HepG2 (cell line): ENCODE results near the gene CMTM1. TPM values are rescaled to one million over a fixed set of nuclear protein-coding genes. Genes with fewer than 3 reads are reported as not detected.

Experiments used
- ATAC-seq: fragments of 200-7000 bp; cut with Tn5 transposase; 3 replicates; pipeline ENCODE4 v1.9.1; 2020; ENCODE audit warnings: mild to moderate bottlenecking, moderate library complexity
- BruUV-seq: library from RNA; stranded (reverse); fragments of 400-500 nt; replicated peaks from 2 replicates; lab custom pipeline; 2021; lab: Mats Ljungman, UMichigan
- CTCF ChIA-PET: fragments of 300-600 bp; formaldehyde crosslinking; extraction: SDS; loops from one replicate; lab custom pipeline; 2021; ENCODE audit warnings: low total read pairs, inconsistent platforms, low intra/inter-chr PET ratio; lab: Yijun Ruan, JAX
- POLR2A ChIA-PET: fragments of 350-600 bp; sonication (Branson Sonifier 250); formaldehyde crosslinking; loops from one replicate; lab custom pipeline; 2020; ENCODE audit warnings: antibody characterized with exemption, inconsistent platforms; lab: Yijun Ruan, JAX
- DNase-seq: peaks from one replicate; pipeline ENCODE4 v3.0.0-alpha.2; 2015; ENCODE audit warnings: low spot score
- FAIRE-seq: peaks from 3 replicates; lab custom pipeline; 2011; peaks lifted over from hg19 to GRCh38; lab: Jason Lieb, UNC
- H2AFZ ChIP-seq: one replicate; pipeline ENCODE4 v1.6.1; 2011; ENCODE audit warnings: low read length, inconsistent platforms
- H3K27ac ChIP-seq: fragments of 300-600 bp; 3 replicates; pipeline ENCODE4 v1.8.0; 2011; ENCODE audit warnings: mixed run types, mild to moderate bottlenecking, mixed read lengths, low read length, inconsistent platforms; ENCODE audit not compliant: insufficient read depth; ENCODE audit errors: extremely low read length
- H3K27me3 ChIP-seq, 2 experiments: fragments of 200-600 bp in 1 of 2; 2 replicates in 1 of 2; 3 replicates in 1 of 2; pipeline versions ENCODE4 v1.6.0 to v1.8.0; 2011; ENCODE audit warnings: low read length in 2 of 2, mild to moderate bottlenecking in 2 of 2, moderate library complexity in 2 of 2, inconsistent platforms in 1 of 2; ENCODE audit not compliant: insufficient read depth in 2 of 2, control insufficient read depth in 1 of 2
- H3K36me3 ChIP-seq, 2 experiments: fragments of 200-600 bp in 1 of 2; replicated peaks in 1 of 2; 2 replicates in 1 of 2; 3 replicates in 1 of 2; pipeline versions ENCODE4 v1.5.1 to v1.8.0; 2011; ENCODE audit warnings: low read length in 2 of 2, inconsistent platforms in 1 of 2; ENCODE audit not compliant: insufficient read depth in 2 of 2, control insufficient read depth in 1 of 2
- H3K4me1 ChIP-seq: 2 replicates; pipeline ENCODE4 v1.5.1; 2012; ENCODE audit warnings: low read length, inconsistent platforms; ENCODE audit not compliant: insufficient read depth
- H3K4me2 ChIP-seq: 2 replicates; pipeline ENCODE4 v1.6.0; 2011; ENCODE audit warnings: low read depth, low read length, inconsistent platforms
- H3K4me3 ChIP-seq, 3 experiments: fragments of 200-600 bp in 1 of 3; sonication (generic), shearing (Covaris generic) in 1 of 3; replicated peaks in 1 of 3; 2 replicates each; pipeline ENCODE4 v1.5.1; 2011 to 2016; ENCODE audit warnings: low read length in 3 of 3, inconsistent platforms in 2 of 3, low read depth in 2 of 3, mild to moderate bottlenecking in 2 of 3, control low read depth in 1 of 3, mixed read lengths in 1 of 3; ENCODE audit not compliant: insufficient read depth in 1 of 3
- H3K79me2 ChIP-seq: one replicate; pipeline ENCODE4 v1.6.1; 2011; ENCODE audit warnings: low read length, inconsistent platforms; ENCODE audit not compliant: insufficient read depth
- H3K9ac ChIP-seq: 2 replicates; pipeline ENCODE4 v1.6.0; 2011; ENCODE audit warnings: mild to moderate bottlenecking, low read depth, low read length, inconsistent platforms; ENCODE audit not compliant: insufficient read depth
- H3K9me3 ChIP-seq: 2 replicates; pipeline ENCODE4 v1.5.1; 2012; ENCODE audit warnings: mild to moderate bottlenecking, low read length
- H4K20me1 ChIP-seq: 2 replicates; pipeline ENCODE4 v1.6.0; 2011; ENCODE audit warnings: inconsistent platforms, mild to moderate bottlenecking, low read length, moderate library complexity; ENCODE audit not compliant: insufficient read depth
- AHR ChIP-seq: IDR thresholded peaks from 2 replicates; pipeline ENCODE4 v1.6.1; 2018; ENCODE audit warnings: missing genetic modification reagents, missing compliant biosample characterization
- BCL6 ChIP-seq: IDR thresholded peaks from 2 replicates; pipeline ENCODE4 v1.6.1; 2016; ENCODE audit warnings: missing genetic modification reagents, missing compliant biosample characterization
- HES4 ChIP-seq: sonication (generic); formaldehyde crosslinking; IDR thresholded peaks from 2 replicates; pipeline ENCODE4 v1.9.0; 2021; ENCODE audit warnings: mild to moderate bottlenecking, missing genetic modification reagents, borderline replicate concordance
- JUND ChIP-seq: sonication (generic); formaldehyde crosslinking; IDR thresholded peaks from 2 replicates; pipeline ENCODE4 v1.8.0; 2022; ENCODE audit warnings: mild to moderate bottlenecking, missing genetic modification reagents
- NBN ChIP-seq: fragments of 450-650 bp; conservative IDR thresholded peaks from 2 replicates; pipeline ENCODE4 v1.6.1; 2017
- SOX13 ChIP-seq, 3 experiments: fragments of 450-650 bp in 1 of 3; sonication (generic) in 1 of 3; formaldehyde crosslinking in 1 of 3; IDR thresholded peaks in 2 of 3; conservative IDR thresholded peaks in 1 of 3; 2 replicates each; pipeline versions ENCODE4 v1.5.0 to v1.6.1; 2016 to 2020; ENCODE audit warnings: antibody characterized with exemption in 1 of 3, mild to moderate bottlenecking in 1 of 3, missing compliant biosample characterization in 1 of 3, missing genetic modification reagents in 1 of 3, moderate library complexity in 1 of 3
- SPEN ChIP-seq: sonication (generic); formaldehyde crosslinking; IDR thresholded peaks from 2 replicates; pipeline ENCODE4 v1.5.1; 2020; ENCODE audit warnings: low read depth, mild to moderate bottlenecking, missing genetic modification reagents
- SRY ChIP-seq: sonication (generic); formaldehyde crosslinking; IDR thresholded peaks from 2 replicates; pipeline ENCODE4 v1.8.0; 2022; ENCODE audit warnings: mild to moderate bottlenecking, missing genetic modification reagents
- TBX2 ChIP-seq: sonication (generic); formaldehyde crosslinking; IDR thresholded peaks from 2 replicates; pipeline ENCODE4 v1.5.0; 2020; ENCODE audit warnings: missing genetic modification reagents, mild to moderate bottlenecking, borderline replicate concordance
- WGBS: methylation state at CpG from one replicate; pipeline ENCODE4 v1.1.6; 2017; ENCODE audit warnings: low lambda C conversion rate; 5-methylcytosine and 5-hydroxymethylcytosine counted together
- in situ Hi-C: cut with HindIII; loops from 2 replicates; pipeline ENCODE4 v1.10.0; 2017; ENCODE audit warnings: low pct_unique_long_range_greater_than_20kb; ENCODE audit not compliant: extremely low pct_ligation_motif_present
- intact Hi-C: fragments of 100-400 bp; cut with micrococcal nuclease; formaldehyde crosslinking; loops from one replicate; pipeline ENCODE4 v1.10.0; 2022; ENCODE audit not compliant: unreplicated experiment
- polyA plus RNA-seq, 8 experiments: library from polyadenylated mRNA; depleted of rRNA in 3 of 8; stranded (reverse) in 7 of 8; unstranded in 1 of 8; fragments of >200 nt; fragmentation: Illumina TruSeq in 4 of 8; extraction: Trizol in 4 of 8; gene quantifications; 2 replicates each; pipeline versions ENCODE4 v1.2.1 to v1.2.3, GENCODE V29; 2011 to 2016; ENCODE audit warnings: low read depth in 4 of 8, missing spikeins in 1 of 8, mixed read lengths in 1 of 8; ENCODE audit not compliant: insufficient read depth in 1 of 8
- total RNA-seq, 5 experiments: library from RNA; depleted of rRNA; stranded (reverse); fragments of >200 nt; fragmentation: Illumina TruSeq; extraction: Trizol; gene quantifications; 2 replicates each; pipeline ENCODE4 v1.2.3, GENCODE V29; 2016; ENCODE audit warnings: low read depth in 1 of 5
- TF ChIP-seq, protein P1 (sequence below): sonication (generic); formaldehyde crosslinking; IDR thresholded peaks from 2 replicates; pipeline ENCODE4 v1.4.0; 2020; ENCODE audit warnings: missing genetic modification reagents
- TF ChIP-seq, protein P2 (sequence below): IDR thresholded peaks from 2 replicates; pipeline ENCODE4 v1.4.0; 2020; ENCODE audit warnings: mild to moderate bottlenecking, missing genetic modification reagents
- TF ChIP-seq, protein P3 (sequence below): sonication (generic); formaldehyde crosslinking; IDR thresholded peaks from 2 replicates; pipeline ENCODE4 v1.9.0; 2021; ENCODE audit warnings: missing genetic modification reagents, borderline replicate concordance
- TF ChIP-seq, protein P4 (sequence below): sonication (generic); formaldehyde crosslinking; IDR thresholded peaks from 2 replicates; pipeline ENCODE4 v1.4.0; 2020; ENCODE audit warnings: missing genetic modification reagents; ENCODE audit errors: not compliant biosample characterization

The CMTM1 gene
- total and polyA plus RNA-seq, 2 of the 13 experiments (the other 11 are each of a cell fraction or from before 2014, with no cell fraction given) = 1.7 to 2.9 TPM

DNA sequence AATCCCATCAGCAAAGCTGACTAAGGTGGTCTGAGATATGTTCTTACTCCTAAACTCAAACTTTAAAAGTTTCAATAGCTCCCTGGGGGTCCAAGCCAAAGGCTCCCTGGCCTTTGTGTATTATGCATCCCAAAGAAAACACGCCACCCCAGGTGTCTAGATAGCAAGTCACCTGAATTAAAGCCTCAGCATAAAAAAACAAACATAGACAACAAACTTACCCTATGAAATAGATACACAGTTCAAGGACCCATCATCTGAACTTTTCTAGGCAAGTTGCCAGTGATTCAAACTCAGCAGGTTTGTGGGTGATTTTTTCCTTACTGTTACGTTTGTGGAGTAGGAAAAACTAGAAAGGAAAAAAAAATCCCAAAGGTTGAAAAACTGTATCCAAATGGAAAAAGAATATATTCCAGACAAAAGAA, 50.8 kb downstream of the CMTM1 start:
- Histone ChIP-seq H3K36me3 (peaks cover 7 to 31% of the 10 kb centered on the region in 2 experiments), H3K27me3 (no peaks in the 10 kb centered on the region), H3K4me1 (peaks cover 36% of the 10 kb centered on the region), H3K79me2 (no peaks in the 10 kb centered on the region), H3K4me3 (no peak overlapping the region), H3K27ac (peak overlapping the region; percentile 39), H3K9ac (no peak overlapping the region), H2AFZ (no peak overlapping the region), H3K9me3 (no peaks in the 10 kb centered on the region), H4K20me1 (no peaks in the 10 kb centered on the region), H3K4me2 (no peak overlapping the region)
- WGBS = 49% methylated on average over 2 of the region's 2 CpGs
- POLR2A ChIA-PET = interaction anchor here (1.7 kb wide), 1 partner anchor 9 kb away, joined by 4 read pairs; no protein-coding TSS in a partner anchor
- peak; percentile 4 for FAIRE-seq
- DNase-seq = peak; percentile 61
- no TSS peak for BruUV-seq
- CTCF ChIA-PET = no interaction called here
- intact Hi-C loops = no loop called here
- in situ Hi-C loops = no loop called here
- ATAC-seq = peak; percentile 46
- TF ChIP-seq SRY (CRISPR knock-in tag) = no peak
- no peak for TF ChIP-seq HES4 (CRISPR knock-in tag)
- TF ChIP-seq NBN = no peak
- no peak for TF ChIP-seq AHR
- TF ChIP-seq JUND (CRISPR knock-in tag) = no peak
- TF ChIP-seq TBX2 (CRISPR knock-in tag) = 0 out of 2 replicates have a peak, but pooled peaks have one; percentile 19
- TF ChIP-seq, protein P1, sequence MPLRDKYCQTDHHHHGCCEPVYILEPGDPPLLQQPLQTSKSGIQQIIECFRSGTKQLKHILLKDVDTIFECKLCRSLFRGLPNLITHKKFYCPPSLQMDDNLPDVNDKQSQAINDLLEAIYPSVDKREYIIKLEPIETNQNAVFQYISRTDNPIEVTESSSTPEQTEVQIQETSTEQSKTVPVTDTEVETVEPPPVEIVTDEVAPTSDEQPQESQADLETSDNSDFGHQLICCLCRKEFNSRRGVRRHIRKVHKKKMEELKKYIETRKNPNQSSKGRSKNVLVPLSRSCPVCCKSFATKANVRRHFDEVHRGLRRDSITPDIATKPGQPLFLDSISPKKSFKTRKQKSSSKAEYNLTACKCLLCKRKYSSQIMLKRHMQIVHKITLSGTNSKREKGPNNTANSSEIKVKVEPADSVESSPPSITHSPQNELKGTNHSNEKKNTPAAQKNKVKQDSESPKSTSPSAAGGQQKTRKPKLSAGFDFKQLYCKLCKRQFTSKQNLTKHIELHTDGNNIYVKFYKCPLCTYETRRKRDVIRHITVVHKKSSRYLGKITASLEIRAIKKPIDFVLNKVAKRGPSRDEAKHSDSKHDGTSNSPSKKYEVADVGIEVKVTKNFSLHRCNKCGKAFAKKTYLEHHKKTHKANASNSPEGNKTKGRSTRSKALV (CRISPR knock-in tag) = peak; percentile 9; the same call in 1 of the 2 replicates
- TF ChIP-seq, protein P2, sequence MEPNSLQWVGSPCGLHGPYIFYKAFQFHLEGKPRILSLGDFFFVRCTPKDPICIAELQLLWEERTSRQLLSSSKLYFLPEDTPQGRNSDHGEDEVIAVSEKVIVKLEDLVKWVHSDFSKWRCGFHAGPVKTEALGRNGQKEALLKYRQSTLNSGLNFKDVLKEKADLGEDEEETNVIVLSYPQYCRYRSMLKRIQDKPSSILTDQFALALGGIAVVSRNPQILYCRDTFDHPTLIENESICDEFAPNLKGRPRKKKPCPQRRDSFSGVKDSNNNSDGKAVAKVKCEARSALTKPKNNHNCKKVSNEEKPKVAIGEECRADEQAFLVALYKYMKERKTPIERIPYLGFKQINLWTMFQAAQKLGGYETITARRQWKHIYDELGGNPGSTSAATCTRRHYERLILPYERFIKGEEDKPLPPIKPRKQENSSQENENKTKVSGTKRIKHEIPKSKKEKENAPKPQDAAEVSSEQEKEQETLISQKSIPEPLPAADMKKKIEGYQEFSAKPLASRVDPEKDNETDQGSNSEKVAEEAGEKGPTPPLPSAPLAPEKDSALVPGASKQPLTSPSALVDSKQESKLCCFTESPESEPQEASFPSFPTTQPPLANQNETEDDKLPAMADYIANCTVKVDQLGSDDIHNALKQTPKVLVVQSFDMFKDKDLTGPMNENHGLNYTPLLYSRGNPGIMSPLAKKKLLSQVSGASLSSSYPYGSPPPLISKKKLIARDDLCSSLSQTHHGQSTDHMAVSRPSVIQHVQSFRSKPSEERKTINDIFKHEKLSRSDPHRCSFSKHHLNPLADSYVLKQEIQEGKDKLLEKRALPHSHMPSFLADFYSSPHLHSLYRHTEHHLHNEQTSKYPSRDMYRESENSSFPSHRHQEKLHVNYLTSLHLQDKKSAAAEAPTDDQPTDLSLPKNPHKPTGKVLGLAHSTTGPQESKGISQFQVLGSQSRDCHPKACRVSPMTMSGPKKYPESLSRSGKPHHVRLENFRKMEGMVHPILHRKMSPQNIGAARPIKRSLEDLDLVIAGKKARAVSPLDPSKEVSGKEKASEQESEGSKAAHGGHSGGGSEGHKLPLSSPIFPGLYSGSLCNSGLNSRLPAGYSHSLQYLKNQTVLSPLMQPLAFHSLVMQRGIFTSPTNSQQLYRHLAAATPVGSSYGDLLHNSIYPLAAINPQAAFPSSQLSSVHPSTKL (CRISPR knock-in tag) = 0 out of 2 replicates have a peak, but pooled peaks have one; percentile 32
- TF ChIP-seq BCL6 (CRISPR knock-in tag) = 0 out of 2 replicates have a peak, but pooled peaks have one; percentile 16
- TF ChIP-seq SPEN = no peak
- no peak for TF ChIP-seq SOX13 (IDR thresholded peaks at IDR 0.05)
- TF ChIP-seq SOX13 (CRISPR knock-in tag; conservative IDR thresholded peaks at IDR 0.05 in 1 of 2, IDR thresholded peaks at IDR 0.05 in 1 of 2) = peak in 1 of 2 experiments; percentile 44; a peak in 1 of 4 replicates
- TF ChIP-seq, protein P3, sequence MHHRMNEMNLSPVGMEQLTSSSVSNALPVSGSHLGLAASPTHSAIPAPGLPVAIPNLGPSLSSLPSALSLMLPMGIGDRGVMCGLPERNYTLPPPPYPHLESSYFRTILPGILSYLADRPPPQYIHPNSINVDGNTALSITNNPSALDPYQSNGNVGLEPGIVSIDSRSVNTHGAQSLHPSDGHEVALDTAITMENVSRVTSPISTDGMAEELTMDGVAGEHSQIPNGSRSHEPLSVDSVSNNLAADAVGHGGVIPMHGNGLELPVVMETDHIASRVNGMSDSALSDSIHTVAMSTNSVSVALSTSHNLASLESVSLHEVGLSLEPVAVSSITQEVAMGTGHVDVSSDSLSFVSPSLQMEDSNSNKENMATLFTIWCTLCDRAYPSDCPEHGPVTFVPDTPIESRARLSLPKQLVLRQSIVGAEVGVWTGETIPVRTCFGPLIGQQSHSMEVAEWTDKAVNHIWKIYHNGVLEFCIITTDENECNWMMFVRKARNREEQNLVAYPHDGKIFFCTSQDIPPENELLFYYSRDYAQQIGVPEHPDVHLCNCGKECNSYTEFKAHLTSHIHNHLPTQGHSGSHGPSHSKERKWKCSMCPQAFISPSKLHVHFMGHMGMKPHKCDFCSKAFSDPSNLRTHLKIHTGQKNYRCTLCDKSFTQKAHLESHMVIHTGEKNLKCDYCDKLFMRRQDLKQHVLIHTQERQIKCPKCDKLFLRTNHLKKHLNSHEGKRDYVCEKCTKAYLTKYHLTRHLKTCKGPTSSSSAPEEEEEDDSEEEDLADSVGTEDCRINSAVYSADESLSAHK (CRISPR knock-in tag) = no peak
- TF ChIP-seq, protein P4, sequence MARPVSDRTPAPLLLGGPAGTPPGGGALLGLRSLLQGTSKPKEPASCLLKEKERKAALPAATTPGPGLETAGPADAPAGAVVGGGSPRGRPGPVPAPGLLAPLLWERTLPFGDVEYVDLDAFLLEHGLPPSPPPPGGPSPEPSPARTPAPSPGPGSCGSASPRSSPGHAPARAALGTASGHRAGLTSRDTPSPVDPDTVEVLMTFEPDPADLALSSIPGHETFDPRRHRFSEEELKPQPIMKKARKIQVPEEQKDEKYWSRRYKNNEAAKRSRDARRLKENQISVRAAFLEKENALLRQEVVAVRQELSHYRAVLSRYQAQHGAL (CRISPR knock-in tag) = no peak
